Measurements from ENCODE around the gene MAGEE2.
"Not testable (repeated sequence)": the region's sequence is repeated elsewhere in the genome, so short reads cannot be mapped to it uniquely, and the experiment has no call there.

MAGEE2 gene, protein sequence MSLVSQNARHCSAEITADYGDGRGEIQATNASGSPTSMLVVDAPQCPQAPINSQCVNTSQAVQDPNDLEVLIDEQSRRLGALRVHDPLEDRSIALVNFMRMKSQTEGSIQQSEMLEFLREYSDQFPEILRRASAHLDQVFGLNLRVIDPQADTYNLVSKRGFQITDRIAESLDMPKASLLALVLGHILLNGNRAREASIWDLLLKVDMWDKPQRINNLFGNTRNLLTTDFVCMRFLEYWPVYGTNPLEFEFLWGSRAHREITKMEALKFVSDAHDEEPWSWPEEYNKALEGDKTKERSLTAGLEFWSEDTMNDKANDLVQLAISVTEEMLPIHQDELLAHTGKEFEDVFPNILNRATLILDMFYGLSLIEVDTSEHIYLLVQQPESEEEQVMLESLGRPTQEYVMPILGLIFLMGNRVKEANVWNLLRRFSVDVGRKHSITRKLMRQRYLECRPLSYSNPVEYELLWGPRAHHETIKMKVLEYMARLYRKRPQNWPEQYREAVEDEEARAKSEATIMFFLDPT

DNA sequence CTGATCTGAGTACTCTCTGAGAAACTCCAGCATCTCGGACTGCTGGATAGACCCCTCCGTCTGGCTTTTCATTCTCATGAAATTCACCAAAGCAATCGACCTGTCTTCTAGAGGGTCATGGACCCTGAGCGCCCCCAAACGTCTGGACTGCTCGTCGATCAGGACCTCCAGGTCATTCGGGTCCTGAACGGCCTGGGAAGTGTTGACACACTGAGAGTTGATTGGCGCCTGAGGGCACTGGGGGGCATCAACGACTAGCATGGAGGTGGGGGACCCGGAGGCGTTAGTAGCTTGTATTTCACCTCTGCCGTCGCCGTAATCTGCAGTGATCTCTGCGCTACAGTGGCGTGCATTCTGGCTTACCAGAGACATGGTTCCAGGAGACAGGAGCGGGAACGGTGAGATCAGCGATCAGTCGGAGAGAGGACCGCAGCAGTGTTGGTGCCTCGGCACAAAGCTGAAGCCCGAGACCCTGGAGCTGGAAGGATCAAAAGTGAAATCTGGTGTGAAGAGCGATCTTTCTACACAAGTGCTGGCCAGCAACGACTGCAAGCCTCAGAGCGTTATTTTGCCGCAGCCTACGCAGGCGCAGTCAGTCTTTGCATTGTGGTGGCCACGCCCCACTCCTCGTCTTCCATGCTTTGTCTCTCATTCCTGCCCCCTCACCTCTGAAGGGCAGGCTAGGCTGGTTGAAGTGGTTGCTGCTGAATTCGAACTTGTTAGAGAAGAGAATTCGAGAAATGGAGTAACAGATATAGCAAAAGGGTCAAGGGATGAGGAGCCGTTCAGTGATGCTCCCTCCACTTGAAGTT is at the start of gene MAGEE2:
TSS of gene MAGEE2 (minus strand) at position 575 of the 812 bp plus-strand sequence. CDS start at position 372, 203 bp downstream.
- no peak for DNase-seq (ENCODE audit: low read depth in 2 of 2)

DNA sequence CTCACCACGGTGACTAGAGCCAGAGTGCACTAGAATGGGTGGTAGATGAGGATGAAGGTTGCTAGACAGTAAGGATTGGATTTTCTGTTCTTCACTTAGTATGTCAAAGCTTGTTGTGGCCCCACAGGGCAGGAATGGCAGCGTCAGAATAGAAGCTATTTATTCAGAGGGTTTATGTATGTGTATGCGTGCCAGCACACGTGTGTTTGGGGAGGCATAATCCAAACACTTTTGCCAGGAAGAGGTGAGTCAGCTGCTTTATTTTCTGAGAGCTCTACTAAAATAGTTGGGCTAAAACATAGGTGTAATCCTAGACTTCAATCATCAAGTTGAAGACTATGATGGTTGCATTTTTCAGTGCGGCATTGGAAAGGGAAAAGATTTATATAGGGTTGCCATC is 1.2 kb upstream of the MAGEE2 start:
- DNase-seq (ENCODE audit: low read depth in 2 of 2), result no peak

DNA sequence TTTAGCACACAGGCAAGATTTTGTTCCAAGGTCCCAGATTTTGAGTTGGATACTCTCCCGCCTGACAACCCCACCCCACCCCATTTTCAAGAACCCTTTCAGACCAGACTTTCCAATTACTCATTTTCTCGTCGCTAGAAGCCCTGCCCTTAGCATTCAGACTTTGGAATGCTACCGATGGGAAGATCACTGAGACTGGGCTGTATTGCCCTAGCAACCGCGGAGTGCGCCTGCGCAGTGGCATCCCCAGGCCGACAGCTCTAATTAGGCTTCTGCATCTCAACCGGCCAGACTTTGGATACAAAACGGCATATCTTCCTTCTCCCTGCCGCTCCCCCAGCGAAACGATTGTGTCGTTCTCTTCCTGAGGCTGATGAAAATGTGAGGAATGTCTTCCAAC is 3.4 kb downstream of the MAGEE2 start:
- DNase-seq (ENCODE audit: low read depth in 2 of 2), result no peak

DNA sequence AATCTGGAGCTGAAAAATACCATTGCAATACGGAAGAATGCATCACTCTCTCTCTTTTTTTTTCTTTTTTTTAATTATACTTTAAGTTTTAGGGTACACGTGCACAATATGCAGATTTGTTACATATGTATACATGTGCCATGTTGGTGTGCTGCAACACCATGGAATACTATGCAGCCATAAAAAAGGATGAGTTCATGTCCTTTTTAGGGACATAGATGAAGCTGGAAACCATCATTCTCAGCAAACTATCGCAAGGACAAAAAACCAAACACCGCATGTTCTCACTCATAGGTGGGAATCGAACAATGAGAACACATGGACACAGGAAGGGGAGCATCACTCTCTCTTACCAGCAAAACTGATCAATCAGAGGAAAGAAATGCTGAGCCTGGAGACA is 17.0 kb downstream of the MAGEE2 start:
- DNase-seq (ENCODE audit: low read depth in 2 of 2), result not testable (repeated sequence)

DNA sequence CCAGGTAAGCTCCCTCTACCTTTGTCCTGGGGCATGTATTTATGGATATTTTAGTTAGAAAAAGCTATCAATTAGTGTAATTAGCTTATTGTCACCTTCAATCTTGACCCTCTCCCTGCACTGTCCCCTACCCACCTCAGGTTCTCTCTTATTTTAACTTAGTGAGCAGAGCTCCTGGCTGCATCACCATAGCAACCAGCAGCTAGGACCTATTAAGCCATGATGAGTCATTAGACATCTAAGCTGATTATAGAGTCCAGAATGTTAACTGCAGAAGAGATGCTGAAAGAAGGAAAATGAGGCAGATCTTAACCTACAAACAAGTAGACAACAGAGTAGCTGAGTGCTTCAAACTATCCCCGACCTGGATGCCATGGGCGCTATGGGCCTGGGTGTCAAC is 36.6 kb downstream of the MAGEE2 start:
- no peak for DNase-seq (ENCODE audit: low read depth in 2 of 2)

DNA sequence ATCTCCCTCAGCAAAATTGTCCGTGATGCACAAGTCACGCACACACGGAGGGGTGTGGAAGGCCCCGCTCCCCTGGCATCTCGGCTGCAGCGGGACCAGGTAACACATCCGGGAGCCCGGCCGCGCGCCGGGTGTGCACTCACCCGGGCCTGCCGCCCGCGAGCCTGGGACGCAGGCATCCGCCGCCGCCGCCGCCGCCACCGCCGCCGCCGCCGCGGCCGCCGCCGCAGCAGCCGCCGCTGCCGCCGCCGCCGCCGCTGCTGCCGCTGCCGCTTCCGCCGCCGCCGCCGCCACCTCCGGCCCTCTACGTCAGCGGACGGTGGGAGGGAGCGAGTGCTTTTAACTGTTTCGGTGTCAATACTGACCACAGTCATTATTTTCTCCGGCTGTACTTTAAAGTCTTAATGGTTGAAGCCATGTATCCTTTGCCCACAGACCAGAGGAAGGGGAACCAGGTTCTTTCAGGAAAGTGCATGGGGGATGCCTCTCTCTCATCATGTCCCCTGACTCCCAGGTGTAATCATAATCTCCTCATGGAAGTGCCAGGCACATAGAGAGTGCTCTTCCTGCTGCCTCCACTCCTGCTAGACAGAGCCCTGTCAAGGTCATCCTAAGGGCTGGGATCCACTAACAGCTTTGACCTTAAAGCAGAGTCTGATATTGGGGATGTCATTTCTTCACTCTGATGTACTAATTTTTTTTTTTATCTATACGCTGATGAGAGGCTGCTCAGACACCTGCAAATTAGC is 38.0 kb downstream of the MAGEE2 start:
- peak in 1 of 2 donors; percentile 11 for DNase-seq (ENCODE audit: low read depth in 2 of 2)

Data from stimulated activated CD8-positive, alpha-beta memory T cell treated with anti-CD3 and anti-CD28 coated beads, Interleukin-15, amount 100 ng/mL, for 48 hours (primary cell).